Activated CD8-positive, alpha-beta T cell treated with anti-CD3 and anti-CD28 coated beads for 36 hours (primary cell): ENCODE measurements around the gene PGM5. TPM values are rescaled to one million over a fixed set of nuclear protein-coding genes. Genes with fewer than 3 reads are reported as not detected.

Experiments
- ATAC-seq: fragments of 200-7000 bp; cut with Tn5 transposase; one replicate; pipeline ENCODE4 v1.10.0; 2021; ENCODE audit warnings: mild to moderate bottlenecking, moderate library complexity
- CTCF ChIA-PET: fragments of 350-600 bp; sonication (Branson Sonifier 250); formaldehyde crosslinking; loops from one replicate; lab custom pipeline; 2021; ENCODE audit warnings: antibody characterized with exemption; lab: Charles Lee
- POLR2A ChIA-PET: fragments of 350-600 bp; sonication (Branson Sonifier 250); formaldehyde crosslinking; loops from one replicate; lab custom pipeline; 2021; ENCODE audit warnings: antibody characterized with exemption; lab: Charles Lee
- DNase-seq: peaks from one replicate; pipeline ENCODE4 v3.0.0-alpha.2; 2020
- H3K27ac Mint-ChIP-seq: one replicate; pipeline ENCODE4 v1.8.0; 2021; ENCODE audit warnings: mild to moderate bottlenecking, mixed read lengths
- H3K27me3 Mint-ChIP-seq: one replicate; pipeline ENCODE4 v1.8.0; 2021; ENCODE audit warnings: mixed read lengths
- H3K36me3 Mint-ChIP-seq: one replicate; pipeline ENCODE4 v1.8.0; 2021; ENCODE audit warnings: low read depth, mixed read lengths
- H3K4me1 Mint-ChIP-seq: one replicate; pipeline ENCODE4 v1.8.0; 2021; ENCODE audit warnings: low read depth, mixed read lengths
- H3K4me3 Mint-ChIP-seq: one replicate; pipeline ENCODE4 v1.8.0; 2021; ENCODE audit warnings: mild to moderate bottlenecking, moderate library complexity, mixed read lengths
- H3K9me3 Mint-ChIP-seq: one replicate; pipeline ENCODE4 v1.8.0; 2021; ENCODE audit warnings: mixed read lengths
- CTCF ChIP-seq: fragments of 200-600 bp; IDR thresholded peaks from one replicate; pipeline ENCODE4 v1.8.0; 2022; ENCODE audit warnings: antibody characterized with exemption, mild to moderate bottlenecking
- intact Hi-C: fragments of 100-400 bp; cut with micrococcal nuclease; formaldehyde crosslinking; loops from one replicate; pipeline ENCODE4 v1.10.0; 2022
- total RNA-seq, 2 experiments: library from RNA; stranded (reverse); gene quantifications; one replicate each; pipeline ENCODE4 v1.2.3, GENCODE V29; 2021

The PGM5 gene
- total RNA-seq, 2 experiments from 2014 or later = not detected

- Mint-ChIP-seq H3K4me1 (no peaks in the 10 kb centered on the region), H3K27ac (no peak overlapping the region), H3K36me3 (no peaks in the 10 kb centered on the region), H3K4me3 (no peak overlapping the region), H3K9me3 (no peaks in the 10 kb centered on the region), H3K27me3 (peaks cover 4% of the 10 kb centered on the region)
- no peak for TF ChIP-seq CTCF
- DNase-seq (no peak), ATAC-seq (no peak)
- ChIA-PET CTCF (interaction anchor here (1.4 kb wide), 1 partner anchor 22 kb away, joined by 4 read pairs; no protein-coding TSS in a partner anchor), POLR2A (no interaction called here)
- intact Hi-C loops = no loop called here
These were observed 180.6 kb downstream of the PGM5 start for GRCh38 chr9:68536876-68537615.

- H3K4me3 Mint-ChIP-seq = no peak overlapping the region
- no peaks in the 10 kb centered on the region for H3K9me3 Mint-ChIP-seq
- H3K27me3 Mint-ChIP-seq = peaks cover 4% of the 10 kb centered on the region
- ATAC-seq (no peak), DNase-seq (no peak)
- ChIA-PET POLR2A (no interaction called here), CTCF (no interaction called here)
- H3K36me3 Mint-ChIP-seq = no peaks in the 10 kb centered on the region
- H3K27ac Mint-ChIP-seq = no peak overlapping the region
- no peak for TF ChIP-seq CTCF
- H3K4me1 Mint-ChIP-seq = no peaks in the 10 kb centered on the region
- intact Hi-C loops = no loop called here
These were observed 181.1 kb downstream of the PGM5 start for GRCh38 chr9:68537616-68537880.

- CTCF ChIA-PET = no interaction called here
- intact Hi-C loops = no loop called here
- no peak for DNase-seq
- TF ChIP-seq CTCF = no peak
- Mint-ChIP-seq H3K4me3 (no peak overlapping the region), H3K27me3 (peaks cover 4% of the 10 kb centered on the region), H3K27ac (no peak overlapping the region), H3K4me1 (no peaks in the 10 kb centered on the region), H3K9me3 (no peaks in the 10 kb centered on the region), H3K36me3 (no peaks in the 10 kb centered on the region)
- ATAC-seq = no peak
- POLR2A ChIA-PET = no interaction called here
These were observed 181.8 kb downstream of the PGM5 start for GRCh38 chr9:68538200-68538599.

GRCh38 chr9:68540712-68541535 lies 184.5 kb downstream of the PGM5 start, which contains the start of gene TMEM252:
Gene TMEM252, minus strand, starts transcription at chr9:68540883. Its CDS starts 69 bp downstream, at chr9:68540814.
- DNase-seq = no peak
- Mint-ChIP-seq H3K36me3 (no peaks in the 10 kb centered on the region), H3K9me3 (no peaks in the 10 kb centered on the region), H3K4me3 (no peak within 1 kb of the TSS), H3K27ac (no peak within 1 kb of the TSS), H3K4me1 (no peaks in the 10 kb centered on the region), H3K27me3 (peaks cover 9% of the 10 kb centered on the region)
- ChIA-PET POLR2A (no interaction called here), CTCF (interaction anchor here (0.8 to 1.4 kb wide), 2 partner anchors 19 to 28 kb away, joined by 3 read pairs; no protein-coding TSS in a partner anchor)
- no peak for ATAC-seq
- TF ChIP-seq CTCF = no peak
- intact Hi-C loops = no loop called here

GRCh38 chr9:68541568-68541967 lies 185.2 kb downstream of the PGM5 start:
- Mint-ChIP-seq H3K4me1 (peaks cover 3% of the 10 kb centered on the region), H3K4me3 (no peak overlapping the region), H3K9me3 (no peaks in the 10 kb centered on the region), H3K36me3 (no peaks in the 10 kb centered on the region), H3K27me3 (peaks cover 9% of the 10 kb centered on the region), H3K27ac (no peak overlapping the region)
- intact Hi-C loops = no loop called here
- no peak for ATAC-seq
- CTCF ChIA-PET = interaction anchor here (1.4 to 1.5 kb wide), 2 partner anchors 18 to 27 kb away, joined by 3 to 8 read pairs; no protein-coding TSS in a partner anchor
- DNase-seq = no peak
- POLR2A ChIA-PET = no interaction called here
- no peak for TF ChIP-seq CTCF
